PFSK-1 (cell line): ENCODE measurements around the gene GPR161.

ENCODE experiments used
- FOXP2 ChIP-seq: optimal IDR thresholded peaks from 2 replicates; pipeline ENCODE3; 2011; ENCODE audit warnings: borderline replicate concordance, control low read depth, inconsistent platforms; ENCODE audit not compliant: insufficient read depth; ENCODE audit errors: extremely low read length, extremely low read depth
- POLR2AphosphoS5 ChIP-seq: IDR thresholded peaks from 2 replicates; pipeline ENCODE4 v1.6.1; 2012; ENCODE audit warnings: low read depth, mild to moderate bottlenecking, control low read depth, low read length, moderate library complexity
- SIN3A ChIP-seq: IDR thresholded peaks from 2 replicates; pipeline ENCODE4 v1.6.1; 2012; ENCODE audit warnings: mild to moderate bottlenecking, low read length, moderate library complexity, borderline replicate concordance; ENCODE audit not compliant: insufficient read depth
- TAF1 ChIP-seq: IDR thresholded peaks from 2 replicates; pipeline ENCODE4 v1.6.1; 2012; ENCODE audit warnings: low read length, control low read depth, borderline replicate concordance; ENCODE audit not compliant: insufficient read depth
- TF ChIP-seq, protein P1 (sequence below), 2 experiments: IDR thresholded peaks; 2 replicates each; pipeline versions ENCODE4 v1.6.1 to v1.8.0; 2011 to 2012; ENCODE audit warnings: low read depth in 2 of 2, low read length in 2 of 2, control low read depth in 1 of 2, inconsistent platforms in 1 of 2, mild to moderate bottlenecking in 1 of 2, moderate library complexity in 1 of 2; ENCODE audit not compliant: insufficient read depth in 1 of 2

The GPR161 gene

DNA sequence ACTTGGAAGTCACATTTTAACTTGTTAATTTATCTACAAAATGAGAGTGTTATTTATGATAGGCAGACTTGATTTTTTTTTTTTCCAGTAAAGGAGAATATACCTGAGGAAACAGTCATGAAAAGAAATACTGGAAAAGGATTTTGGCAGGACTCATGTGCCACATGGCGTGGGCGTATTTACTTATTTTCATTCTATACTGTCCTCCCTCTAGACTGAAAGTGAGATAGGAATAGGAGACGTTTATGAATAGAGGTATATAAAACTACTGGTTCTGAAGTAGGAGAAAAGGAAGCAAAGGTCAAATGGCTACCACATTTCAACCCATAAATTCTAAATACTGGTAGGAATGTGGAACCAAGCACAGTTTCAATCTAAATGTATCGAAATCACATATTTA, 105.1 kb downstream of the GPR161 start:
- TF ChIP-seq SIN3A (no peak), TAF1 (no peak), POLR2AphosphoS5 (no peak), FOXP2 (no peak)
- TF ChIP-seq, protein P1, sequence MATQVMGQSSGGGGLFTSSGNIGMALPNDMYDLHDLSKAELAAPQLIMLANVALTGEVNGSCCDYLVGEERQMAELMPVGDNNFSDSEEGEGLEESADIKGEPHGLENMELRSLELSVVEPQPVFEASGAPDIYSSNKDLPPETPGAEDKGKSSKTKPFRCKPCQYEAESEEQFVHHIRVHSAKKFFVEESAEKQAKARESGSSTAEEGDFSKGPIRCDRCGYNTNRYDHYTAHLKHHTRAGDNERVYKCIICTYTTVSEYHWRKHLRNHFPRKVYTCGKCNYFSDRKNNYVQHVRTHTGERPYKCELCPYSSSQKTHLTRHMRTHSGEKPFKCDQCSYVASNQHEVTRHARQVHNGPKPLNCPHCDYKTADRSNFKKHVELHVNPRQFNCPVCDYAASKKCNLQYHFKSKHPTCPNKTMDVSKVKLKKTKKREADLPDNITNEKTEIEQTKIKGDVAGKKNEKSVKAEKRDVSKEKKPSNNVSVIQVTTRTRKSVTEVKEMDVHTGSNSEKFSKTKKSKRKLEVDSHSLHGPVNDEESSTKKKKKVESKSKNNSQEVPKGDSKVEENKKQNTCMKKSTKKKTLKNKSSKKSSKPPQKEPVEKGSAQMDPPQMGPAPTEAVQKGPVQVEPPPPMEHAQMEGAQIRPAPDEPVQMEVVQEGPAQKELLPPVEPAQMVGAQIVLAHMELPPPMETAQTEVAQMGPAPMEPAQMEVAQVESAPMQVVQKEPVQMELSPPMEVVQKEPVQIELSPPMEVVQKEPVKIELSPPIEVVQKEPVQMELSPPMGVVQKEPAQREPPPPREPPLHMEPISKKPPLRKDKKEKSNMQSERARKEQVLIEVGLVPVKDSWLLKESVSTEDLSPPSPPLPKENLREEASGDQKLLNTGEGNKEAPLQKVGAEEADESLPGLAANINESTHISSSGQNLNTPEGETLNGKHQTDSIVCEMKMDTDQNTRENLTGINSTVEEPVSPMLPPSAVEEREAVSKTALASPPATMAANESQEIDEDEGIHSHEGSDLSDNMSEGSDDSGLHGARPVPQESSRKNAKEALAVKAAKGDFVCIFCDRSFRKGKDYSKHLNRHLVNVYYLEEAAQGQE (IDR thresholded peaks at IDR 0.05; ENCODE audit: insufficient read depth in 1 of 2, low read depth in 2 of 2, low read length in 2 of 2) = no peak

DNA sequence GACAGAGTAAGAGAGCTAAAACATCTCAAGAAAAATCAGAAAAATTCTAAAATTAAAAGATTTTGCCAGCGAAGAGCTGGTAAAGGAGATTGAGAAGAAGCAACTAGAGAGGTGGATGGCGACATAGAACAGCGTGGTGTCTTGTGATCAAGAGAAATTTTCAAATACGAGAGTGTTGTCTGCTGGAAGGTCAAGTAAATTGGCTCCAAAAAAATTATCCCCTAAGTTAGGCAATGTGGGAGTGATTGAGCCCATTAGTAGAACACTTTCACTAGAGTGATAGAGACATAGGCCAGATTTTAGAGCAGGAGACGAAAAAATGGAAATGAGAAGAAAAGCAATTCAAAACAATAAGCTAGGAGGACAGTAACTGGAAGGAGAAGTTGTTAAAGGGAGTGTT, 105.5 kb downstream of the GPR161 start:
- TF ChIP-seq POLR2AphosphoS5 (no peak), FOXP2 (no peak), SIN3A (no peak), TAF1 (no peak)
- TF ChIP-seq, protein P1 (IDR thresholded peaks at IDR 0.05; ENCODE audit: insufficient read depth in 1 of 2, low read depth in 2 of 2, low read length in 2 of 2) = no peak
